A673 (cell line): ENCODE measurements around the gene PCCA.

ENCODE experiments used
- EZH2 ChIP-seq: fragments of 200-600 bp; sonication (generic); IDR thresholded peaks from 2 replicates; pipeline ENCODE4 v1.6.1; 2017; ENCODE audit warnings: borderline replicate concordance, low read depth, mild to moderate bottlenecking, mixed read lengths, antibody characterized with exemption, low read length; ENCODE audit not compliant: poor library complexity, severe bottlenecking
- TF ChIP-seq, protein P1 (sequence below): fragments of 300-800, 200-600 bp; sonication (generic); conservative IDR thresholded peaks from 2 replicates; pipeline ENCODE4 v1.5.1; 2017; ENCODE audit warnings: low read depth, mild to moderate bottlenecking, antibody characterized with exemption, low read length, moderate library complexity, mixed read lengths

DNA sequence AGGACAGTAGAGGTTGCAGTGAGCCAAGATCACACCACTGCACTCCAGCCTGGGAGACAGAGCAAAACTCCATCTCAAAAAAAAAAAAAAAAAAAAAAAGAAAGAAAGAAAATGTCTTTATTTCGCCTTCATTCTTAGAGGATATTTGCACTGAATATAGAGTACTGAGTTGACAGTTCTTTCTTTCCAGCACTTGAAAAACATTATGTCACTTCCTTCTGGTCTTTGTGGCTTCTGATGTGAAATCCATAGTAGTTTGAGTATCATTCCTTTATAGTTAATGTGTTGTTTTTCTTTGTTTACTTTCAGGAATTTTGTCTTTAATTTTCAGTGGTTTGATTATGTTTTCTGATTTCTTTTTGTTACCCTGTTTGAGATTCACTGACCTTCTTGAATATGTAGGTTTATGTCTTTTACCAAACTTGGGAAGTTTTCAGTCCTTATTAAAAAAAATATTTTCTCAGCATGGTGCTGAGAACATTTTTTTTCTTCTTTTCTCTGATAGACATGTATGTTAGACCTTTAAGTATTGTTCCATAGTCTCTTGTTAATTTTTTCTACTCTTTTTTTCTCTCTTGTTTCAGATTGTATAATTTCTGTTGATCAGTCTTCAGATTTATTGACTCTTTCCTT, 50.1 kb downstream of the PCCA start:
- TF ChIP-seq, protein P1, sequence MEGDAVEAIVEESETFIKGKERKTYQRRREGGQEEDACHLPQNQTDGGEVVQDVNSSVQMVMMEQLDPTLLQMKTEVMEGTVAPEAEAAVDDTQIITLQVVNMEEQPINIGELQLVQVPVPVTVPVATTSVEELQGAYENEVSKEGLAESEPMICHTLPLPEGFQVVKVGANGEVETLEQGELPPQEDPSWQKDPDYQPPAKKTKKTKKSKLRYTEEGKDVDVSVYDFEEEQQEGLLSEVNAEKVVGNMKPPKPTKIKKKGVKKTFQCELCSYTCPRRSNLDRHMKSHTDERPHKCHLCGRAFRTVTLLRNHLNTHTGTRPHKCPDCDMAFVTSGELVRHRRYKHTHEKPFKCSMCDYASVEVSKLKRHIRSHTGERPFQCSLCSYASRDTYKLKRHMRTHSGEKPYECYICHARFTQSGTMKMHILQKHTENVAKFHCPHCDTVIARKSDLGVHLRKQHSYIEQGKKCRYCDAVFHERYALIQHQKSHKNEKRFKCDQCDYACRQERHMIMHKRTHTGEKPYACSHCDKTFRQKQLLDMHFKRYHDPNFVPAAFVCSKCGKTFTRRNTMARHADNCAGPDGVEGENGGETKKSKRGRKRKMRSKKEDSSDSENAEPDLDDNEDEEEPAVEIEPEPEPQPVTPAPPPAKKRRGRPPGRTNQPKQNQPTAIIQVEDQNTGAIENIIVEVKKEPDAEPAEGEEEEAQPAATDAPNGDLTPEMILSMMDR, result no peak
- TF ChIP-seq EZH2, result no peak
